HG03571 (cell line): ENCODE results near the gene HS1BP3.

ENCODE experiments used
- ATAC-seq: cut with Tn5 transposase; IDR thresholded peaks from one replicate; pipeline ENCODE4 v1.9.1; 2021; ENCODE audit not compliant: unreplicated experiment

HS1BP3 gene

DNA sequence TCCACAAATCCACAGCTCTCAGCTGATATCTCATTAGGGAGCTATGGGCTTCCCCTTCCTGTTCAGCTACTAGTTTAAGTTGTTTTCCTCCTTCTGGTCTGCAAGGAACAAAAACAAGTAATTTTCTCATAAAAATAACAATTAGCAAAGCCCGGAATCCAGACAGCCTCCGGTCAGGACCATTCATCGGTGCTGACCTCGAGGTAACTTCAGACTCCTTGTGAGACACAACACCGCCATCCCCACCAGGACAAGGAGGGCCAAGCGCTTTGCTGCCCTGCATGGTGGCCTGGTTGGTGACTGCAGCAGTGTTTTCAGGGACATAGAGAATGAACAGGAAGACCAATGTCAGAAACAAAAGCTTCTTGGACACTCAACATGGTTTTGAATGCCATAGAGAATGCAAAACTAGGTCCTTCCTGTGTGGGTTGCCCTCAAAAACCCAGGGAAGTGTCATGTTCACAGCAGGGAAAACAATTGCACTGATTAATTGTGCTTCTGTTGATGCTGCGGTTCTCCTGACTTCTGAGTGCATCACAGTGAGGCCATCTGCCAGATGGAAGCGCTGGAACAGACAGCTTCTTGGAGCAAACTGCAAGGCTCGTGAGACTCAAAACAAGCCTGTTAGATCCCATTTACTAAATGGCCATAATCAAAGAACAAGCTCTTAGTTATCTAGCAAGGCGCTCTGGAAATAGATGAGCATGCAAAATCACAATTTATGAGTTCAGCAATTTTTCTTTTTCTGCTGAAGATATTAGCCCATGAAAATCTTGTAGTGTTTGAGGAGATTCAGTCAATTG is 77.1 kb downstream of the HS1BP3 start:
- no peak for ATAC-seq

DNA sequence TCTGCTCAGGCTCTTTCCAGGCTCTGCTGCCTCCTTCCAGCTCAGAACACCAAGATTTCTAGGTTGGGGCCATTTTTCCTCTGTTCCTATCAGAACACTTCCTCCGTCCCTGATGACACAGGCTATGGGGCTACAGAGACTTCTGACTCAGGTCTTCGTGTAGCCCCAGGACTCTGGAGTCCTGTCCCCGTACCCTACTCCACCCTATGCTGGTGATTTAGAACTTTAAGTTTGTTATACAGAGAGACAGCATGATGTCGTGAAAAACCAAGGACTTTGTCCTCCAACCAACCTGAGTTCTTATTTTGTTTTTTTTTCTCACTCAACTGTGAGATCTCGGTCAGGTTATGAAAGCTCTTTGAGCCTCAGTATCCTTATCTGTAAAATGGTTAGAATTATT is 78.7 kb downstream of the HS1BP3 start:
- no peak for ATAC-seq

DNA sequence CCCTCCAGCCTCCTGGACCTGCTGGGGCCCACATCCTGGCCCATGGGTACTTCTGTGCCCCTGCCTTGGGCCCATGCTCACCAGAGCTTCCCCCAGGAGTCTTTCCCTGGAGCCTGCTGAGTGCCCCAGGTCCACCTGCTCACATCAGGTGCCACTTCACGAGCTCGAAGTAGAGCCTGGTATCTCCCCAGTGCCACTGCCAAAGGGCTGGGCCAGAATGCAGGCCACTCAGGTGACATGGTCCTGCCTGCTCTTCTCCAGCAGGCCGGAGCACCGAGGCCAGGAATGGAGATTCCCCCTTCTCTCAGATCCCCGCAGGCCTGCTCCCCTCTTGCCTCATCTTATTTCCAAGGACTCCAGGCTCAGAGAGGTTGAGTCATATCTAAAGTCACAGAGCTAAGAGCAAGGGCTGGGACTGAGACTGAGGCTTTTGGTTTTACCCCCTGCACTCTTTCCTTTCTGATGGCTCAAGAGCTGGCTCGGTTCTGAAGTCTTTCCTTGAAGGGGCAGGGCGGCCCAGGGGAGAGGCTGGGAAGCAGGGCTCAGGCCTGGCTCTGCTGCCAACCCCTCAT is 79.2 kb downstream of the HS1BP3 start:
- no peak for ATAC-seq

DNA sequence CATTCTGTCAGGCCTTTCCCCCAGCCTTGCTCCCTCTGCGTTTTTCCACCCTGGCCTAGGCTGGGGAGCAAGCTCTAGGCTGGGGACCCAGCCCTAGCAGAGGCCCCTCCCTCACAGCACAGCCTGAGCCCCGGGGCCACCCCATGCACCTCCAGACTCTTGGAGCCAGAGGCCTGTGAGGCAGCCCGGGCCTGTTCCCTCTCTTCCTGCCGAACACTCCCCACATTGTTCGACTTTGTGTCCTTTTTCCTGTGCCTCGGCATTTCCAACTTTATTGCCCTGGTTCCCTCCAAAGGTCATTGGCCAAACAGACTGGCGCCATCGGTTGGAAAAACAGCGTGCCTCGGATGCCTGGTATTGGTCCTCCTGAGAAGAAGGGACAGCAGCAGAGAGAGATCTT is 79.7 kb downstream of the HS1BP3 start:
- no peak for ATAC-seq

DNA sequence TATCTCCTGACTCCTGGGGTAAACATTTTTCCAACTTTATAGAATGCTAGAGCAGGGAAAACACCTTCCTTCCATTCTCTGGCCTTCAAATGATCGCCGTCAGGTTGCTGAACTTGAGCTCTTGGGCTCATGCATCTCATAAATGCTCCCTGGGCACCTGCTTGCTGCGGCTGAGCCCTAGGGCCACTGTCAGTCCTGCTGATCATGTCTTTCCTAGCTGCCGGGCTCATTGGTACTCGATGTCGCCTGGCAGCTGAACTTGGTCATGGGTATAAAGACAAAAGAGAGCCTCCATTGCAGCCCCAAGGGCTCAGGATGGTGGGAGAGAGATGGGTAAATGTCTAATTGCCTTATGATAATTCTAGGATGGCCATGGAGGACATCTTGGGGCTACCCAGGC is 80.6 kb downstream of the HS1BP3 start:
- ATAC-seq, result no peak

DNA sequence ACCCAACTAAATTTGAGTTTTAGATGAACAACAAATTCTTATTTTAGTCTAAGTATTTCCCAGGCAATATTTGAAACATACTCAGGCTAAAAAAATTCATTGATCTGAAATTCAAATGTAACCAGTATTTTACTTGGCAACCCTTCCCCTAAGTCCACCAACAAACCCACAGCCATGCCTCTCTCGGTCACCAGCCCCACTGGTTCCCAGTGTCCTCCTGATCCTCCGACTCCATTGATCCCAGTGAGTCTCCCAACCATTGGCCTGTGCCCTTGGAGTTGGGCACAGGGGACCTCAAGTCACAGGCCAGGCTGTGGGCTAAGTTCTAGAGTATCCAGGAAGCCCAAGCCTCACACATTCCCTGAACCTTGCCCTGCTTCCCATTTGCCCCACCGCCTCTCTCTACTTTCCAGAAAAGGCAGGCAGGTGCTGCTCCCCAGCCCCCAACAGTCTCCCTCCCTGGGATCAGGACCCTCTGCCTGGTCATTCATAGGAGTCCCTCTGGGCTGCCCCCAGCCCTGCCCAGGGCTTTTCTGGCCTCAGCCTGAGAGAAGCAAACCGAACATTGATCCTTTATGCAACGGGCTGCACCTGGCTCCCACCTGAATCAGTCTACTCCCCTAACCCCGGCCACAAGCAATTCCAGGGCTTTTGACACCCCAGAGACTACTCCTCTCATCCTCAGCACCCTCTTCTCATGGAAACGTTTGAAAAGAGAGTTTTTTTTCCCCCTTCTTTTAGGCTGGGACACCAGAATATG is 81.3 kb downstream of the HS1BP3 start:
- no peak for ATAC-seq

DNA sequence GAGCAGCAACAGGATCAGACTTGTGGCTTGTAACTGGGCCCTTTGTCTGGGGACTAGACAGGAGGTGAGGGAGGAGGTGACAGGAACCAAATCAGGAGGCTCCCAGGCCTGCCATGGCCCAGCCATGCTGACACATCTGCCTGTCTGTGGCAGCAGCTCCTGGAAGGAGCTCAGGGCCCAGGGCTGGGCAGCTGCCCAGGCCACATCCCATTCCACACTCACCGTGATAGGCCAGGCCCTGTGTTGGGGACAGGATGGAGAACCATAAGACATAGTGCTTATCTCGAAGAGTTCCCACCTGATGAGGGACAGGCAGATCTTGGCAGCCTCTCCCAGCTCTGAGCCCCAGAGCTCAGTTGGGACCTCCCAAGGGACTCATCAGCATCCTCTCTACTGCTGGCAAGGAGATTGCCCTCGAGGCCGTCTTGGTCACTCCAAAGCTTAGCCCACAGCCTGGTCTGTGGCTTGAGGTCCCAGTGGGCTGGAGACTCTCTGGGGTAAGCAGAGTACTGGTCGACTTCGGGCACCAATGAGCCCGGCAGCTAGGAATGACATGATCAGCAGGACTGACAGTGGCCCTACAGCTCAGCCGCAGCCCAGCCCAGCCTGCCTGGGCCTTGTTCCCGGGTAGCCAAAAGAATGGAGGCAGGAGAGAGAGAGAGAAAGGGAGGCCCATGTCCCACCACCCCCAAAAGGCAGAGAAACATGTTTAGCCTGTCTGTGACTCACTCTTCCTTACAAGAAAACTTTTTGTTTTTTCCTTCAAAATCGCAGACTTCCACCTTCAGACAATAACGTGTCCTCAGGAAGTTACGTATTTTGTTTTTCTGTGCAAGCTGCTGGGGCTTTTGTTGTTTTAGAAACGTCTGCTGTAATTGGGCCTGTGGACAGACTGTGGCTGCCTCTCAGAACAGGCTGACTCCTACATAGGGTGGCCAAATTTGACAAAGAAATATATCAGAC is 82.1 kb downstream of the HS1BP3 start:
- no peak for ATAC-seq

DNA sequence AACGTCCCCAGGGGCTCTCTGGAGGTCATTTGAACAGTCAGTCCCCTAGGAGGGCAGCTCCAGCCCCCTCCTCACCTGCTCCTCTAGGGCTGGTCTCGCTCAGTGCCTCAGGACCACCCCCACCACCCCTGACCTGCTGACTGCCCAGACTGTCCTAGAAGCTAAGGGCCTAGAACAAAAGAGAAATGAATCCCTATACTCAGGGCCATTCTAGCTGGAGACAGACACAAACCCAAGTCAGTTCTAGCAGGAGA is 83.0 kb downstream of the HS1BP3 start:
- ATAC-seq, result no peak
